ENCODE measurements around the gene UBAP1L.

DNA sequence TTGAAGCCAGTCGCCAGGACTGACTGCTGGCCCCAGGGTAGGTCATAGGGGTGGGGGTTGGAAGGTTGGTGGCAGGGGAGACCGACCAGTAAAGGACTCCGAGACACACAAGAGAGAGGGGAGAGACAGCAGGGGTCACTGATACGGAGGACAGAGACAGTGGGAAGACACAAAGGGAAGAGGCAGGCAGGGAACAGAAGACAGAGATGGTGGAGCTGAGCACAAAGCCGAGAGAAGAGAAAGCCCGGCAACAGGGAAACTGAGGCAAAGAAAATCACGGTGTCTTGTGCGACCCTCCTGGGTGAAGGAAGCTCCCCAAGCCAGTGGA is 47.7 kb downstream of the UBAP1L start:
- TF ChIP-seq CTCF (conservative IDR thresholded peaks at IDR 0.05) (no peak), EZH2 (IDR thresholded peaks at IDR 0.05; ENCODE audit: low read depth) (no peak)
